ENCODE data around the gene IL17C. TPM values are rescaled to one million over a fixed set of nuclear protein-coding genes. Genes with fewer than 3 reads are reported as not detected.

The IL17C gene
- total and polyA plus RNA-seq, 4 donors: not detected

DNA sequence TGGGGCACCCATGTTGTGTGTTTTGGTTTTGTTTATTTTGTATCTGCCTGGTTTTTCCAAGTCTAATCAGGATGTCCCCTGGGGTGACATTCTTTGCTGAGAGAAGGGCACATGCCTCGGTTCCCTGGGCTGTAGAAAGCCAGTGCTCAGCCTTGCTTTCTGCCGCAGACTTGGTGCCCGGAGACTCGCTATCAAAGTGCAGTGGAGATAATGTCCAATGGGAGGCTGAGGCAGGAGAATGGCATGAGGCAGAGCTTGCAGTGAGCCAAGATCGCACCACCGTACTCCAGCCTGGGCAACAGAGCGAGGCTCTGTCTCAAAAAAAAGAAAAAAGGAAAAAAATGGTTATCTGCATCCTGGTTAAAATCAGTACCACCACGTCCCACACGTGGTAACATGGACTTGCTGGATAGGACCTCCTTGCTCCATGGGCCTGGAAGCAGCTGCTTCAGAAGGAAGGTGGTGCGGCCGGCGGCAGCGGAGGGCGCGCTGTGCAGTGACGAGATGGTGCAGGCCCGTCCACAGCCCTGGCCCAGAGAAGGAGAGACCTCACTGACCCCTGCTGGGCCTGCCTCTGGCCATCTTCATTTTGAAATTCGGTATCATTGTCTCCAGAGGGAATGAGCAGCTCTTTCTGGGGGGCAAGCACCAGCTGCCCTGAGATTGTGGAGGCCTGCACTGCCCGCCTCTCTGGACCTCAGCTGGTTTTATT lies 19.3 kb upstream of the IL17C start:
- H3K36me3 ChIP-seq (ENCODE audit: control insufficient read depth in 4 of 4, insufficient read depth in 3 of 4, low read depth in 1 of 4, low read length in 3 of 4): peaks cover 9 to 20% (median 16%) of the 10 kb centered on the region in 4 donors
- no peaks in the 10 kb centered on the region for H3K27me3 ChIP-seq (ENCODE audit: control insufficient read depth in 4 of 4, insufficient read depth in 4 of 4, low read length in 3 of 4)
- H3K4me1 ChIP-seq (ENCODE audit: control insufficient read depth in 4 of 4, insufficient read depth in 4 of 4, low read length in 3 of 4): peaks cover 18 to 47% (median 38%) of the 10 kb centered on the region in 4 donors
- no peak for DNase-seq (ENCODE audit: low spot score)
- H3K9ac ChIP-seq (ENCODE audit: low read depth in 1 of 2, low read length in 2 of 2): no peak overlapping the region
- H3K9me3 ChIP-seq (ENCODE audit: control insufficient read depth in 4 of 4, low read length in 3 of 4): no peaks in the 10 kb centered on the region
- no peak for TF ChIP-seq YY1 (IDR thresholded peaks at IDR 0.05)
- TF ChIP-seq RAD21 (IDR thresholded peaks at IDR 0.05): no peak
- no peak for TF ChIP-seq HNF4G (IDR thresholded peaks at IDR 0.05)
- TF ChIP-seq, protein P1, sequence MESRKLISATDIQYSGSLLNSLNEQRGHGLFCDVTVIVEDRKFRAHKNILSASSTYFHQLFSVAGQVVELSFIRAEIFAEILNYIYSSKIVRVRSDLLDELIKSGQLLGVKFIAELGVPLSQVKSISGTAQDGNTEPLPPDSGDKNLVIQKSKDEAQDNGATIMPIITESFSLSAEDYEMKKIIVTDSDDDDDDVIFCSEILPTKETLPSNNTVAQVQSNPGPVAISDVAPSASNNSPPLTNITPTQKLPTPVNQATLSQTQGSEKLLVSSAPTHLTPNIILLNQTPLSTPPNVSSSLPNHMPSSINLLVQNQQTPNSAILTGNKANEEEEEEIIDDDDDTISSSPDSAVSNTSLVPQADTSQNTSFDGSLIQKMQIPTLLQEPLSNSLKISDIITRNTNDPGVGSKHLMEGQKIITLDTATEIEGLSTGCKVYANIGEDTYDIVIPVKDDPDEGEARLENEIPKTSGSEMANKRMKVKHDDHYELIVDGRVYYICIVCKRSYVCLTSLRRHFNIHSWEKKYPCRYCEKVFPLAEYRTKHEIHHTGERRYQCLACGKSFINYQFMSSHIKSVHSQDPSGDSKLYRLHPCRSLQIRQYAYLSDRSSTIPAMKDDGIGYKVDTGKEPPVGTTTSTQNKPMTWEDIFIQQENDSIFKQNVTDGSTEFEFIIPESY (IDR thresholded peaks at IDR 0.05): no peak
- TF ChIP-seq, protein P2, sequence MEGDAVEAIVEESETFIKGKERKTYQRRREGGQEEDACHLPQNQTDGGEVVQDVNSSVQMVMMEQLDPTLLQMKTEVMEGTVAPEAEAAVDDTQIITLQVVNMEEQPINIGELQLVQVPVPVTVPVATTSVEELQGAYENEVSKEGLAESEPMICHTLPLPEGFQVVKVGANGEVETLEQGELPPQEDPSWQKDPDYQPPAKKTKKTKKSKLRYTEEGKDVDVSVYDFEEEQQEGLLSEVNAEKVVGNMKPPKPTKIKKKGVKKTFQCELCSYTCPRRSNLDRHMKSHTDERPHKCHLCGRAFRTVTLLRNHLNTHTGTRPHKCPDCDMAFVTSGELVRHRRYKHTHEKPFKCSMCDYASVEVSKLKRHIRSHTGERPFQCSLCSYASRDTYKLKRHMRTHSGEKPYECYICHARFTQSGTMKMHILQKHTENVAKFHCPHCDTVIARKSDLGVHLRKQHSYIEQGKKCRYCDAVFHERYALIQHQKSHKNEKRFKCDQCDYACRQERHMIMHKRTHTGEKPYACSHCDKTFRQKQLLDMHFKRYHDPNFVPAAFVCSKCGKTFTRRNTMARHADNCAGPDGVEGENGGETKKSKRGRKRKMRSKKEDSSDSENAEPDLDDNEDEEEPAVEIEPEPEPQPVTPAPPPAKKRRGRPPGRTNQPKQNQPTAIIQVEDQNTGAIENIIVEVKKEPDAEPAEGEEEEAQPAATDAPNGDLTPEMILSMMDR (IDR thresholded peaks at IDR 0.05; ENCODE audit: low read depth, low read length, missing input control): no peak
- no peak for TF ChIP-seq HNF4A (conservative IDR thresholded peaks at IDR 0.05)
- no peak for TF ChIP-seq RXRA (IDR thresholded peaks at IDR 0.05)
- TF ChIP-seq GABPA (IDR thresholded peaks at IDR 0.05 in 1 of 2, conservative IDR thresholded peaks at IDR 0.05 in 1 of 2): no peak
- no peak for TF ChIP-seq TAF1 (conservative IDR thresholded peaks at IDR 0.05)
- TF ChIP-seq, protein P3, sequence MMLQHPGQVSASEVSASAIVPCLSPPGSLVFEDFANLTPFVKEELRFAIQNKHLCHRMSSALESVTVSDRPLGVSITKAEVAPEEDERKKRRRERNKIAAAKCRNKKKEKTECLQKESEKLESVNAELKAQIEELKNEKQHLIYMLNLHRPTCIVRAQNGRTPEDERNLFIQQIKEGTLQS (IDR thresholded peaks at IDR 0.05): no peak
- no peak for TF ChIP-seq JUND (IDR thresholded peaks at IDR 0.05)
- TF ChIP-seq EGR1 (IDR thresholded peaks at IDR 0.05; ENCODE audit: low read depth in 2 of 2): no peak
- TF ChIP-seq FOXA1 (IDR thresholded peaks at IDR 0.05): no peak
- TF ChIP-seq, protein P4, sequence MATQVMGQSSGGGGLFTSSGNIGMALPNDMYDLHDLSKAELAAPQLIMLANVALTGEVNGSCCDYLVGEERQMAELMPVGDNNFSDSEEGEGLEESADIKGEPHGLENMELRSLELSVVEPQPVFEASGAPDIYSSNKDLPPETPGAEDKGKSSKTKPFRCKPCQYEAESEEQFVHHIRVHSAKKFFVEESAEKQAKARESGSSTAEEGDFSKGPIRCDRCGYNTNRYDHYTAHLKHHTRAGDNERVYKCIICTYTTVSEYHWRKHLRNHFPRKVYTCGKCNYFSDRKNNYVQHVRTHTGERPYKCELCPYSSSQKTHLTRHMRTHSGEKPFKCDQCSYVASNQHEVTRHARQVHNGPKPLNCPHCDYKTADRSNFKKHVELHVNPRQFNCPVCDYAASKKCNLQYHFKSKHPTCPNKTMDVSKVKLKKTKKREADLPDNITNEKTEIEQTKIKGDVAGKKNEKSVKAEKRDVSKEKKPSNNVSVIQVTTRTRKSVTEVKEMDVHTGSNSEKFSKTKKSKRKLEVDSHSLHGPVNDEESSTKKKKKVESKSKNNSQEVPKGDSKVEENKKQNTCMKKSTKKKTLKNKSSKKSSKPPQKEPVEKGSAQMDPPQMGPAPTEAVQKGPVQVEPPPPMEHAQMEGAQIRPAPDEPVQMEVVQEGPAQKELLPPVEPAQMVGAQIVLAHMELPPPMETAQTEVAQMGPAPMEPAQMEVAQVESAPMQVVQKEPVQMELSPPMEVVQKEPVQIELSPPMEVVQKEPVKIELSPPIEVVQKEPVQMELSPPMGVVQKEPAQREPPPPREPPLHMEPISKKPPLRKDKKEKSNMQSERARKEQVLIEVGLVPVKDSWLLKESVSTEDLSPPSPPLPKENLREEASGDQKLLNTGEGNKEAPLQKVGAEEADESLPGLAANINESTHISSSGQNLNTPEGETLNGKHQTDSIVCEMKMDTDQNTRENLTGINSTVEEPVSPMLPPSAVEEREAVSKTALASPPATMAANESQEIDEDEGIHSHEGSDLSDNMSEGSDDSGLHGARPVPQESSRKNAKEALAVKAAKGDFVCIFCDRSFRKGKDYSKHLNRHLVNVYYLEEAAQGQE (IDR thresholded peaks at IDR 0.05): no peak
- H3K27ac ChIP-seq (ENCODE audit: low read depth in 1 of 2, low read length in 2 of 2): peak overlapping the region; percentile 71
- 92% methylated on average over 19 of the region's 19 CpGs for WGBS
- H3K4me3 ChIP-seq (ENCODE audit: low read depth in 1 of 3, low read length in 3 of 3): no peak overlapping the region
